BJ (cell line): ENCODE data around the gene MIPOL1. TPM values are rescaled to one million over a fixed set of nuclear protein-coding genes. Genes with fewer than 3 reads are reported as not detected.
"Not testable (repeated sequence)": the region's sequence is repeated elsewhere in the genome, so short reads cannot be mapped to it uniquely, and the experiment has no call there.

ENCODE experiments used
- CTCF ChIA-PET: fragments of 350-600 bp; formaldehyde crosslinking; extraction: SDS; loops from one replicate; lab custom pipeline; 2021; ENCODE audit warnings: antibody characterized with exemption, inconsistent platforms; lab: Yijun Ruan, JAX
- POLR2A ChIA-PET: fragments of 300-600 bp; sonication (Branson Sonifier 250); formaldehyde crosslinking; extraction: SDS; loops from one replicate; lab custom pipeline; 2021; ENCODE audit warnings: antibody characterized with exemption; lab: Charles Lee
- DNase-seq: peaks from one replicate; pipeline ENCODE4 v3.0.0-alpha.2; 2011; ENCODE audit warnings: low read depth
- H3K27me3 ChIP-seq: 2 replicates; pipeline ENCODE4 v1.6.0; 2011; ENCODE audit warnings: low read length; ENCODE audit not compliant: control insufficient read depth, insufficient read depth
- H3K36me3 ChIP-seq: 2 replicates; pipeline ENCODE4 v1.5.1; 2011; ENCODE audit warnings: low read length; ENCODE audit not compliant: control insufficient read depth, insufficient read depth
- H3K4me3 ChIP-seq: 2 replicates; pipeline ENCODE4 v1.5.1; 2011; ENCODE audit warnings: low read depth, mild to moderate bottlenecking, control low read depth, low read length
- polyA plus RNA-seq: library from polyadenylated mRNA; depleted of rRNA; stranded (reverse); fragments of >200 nt; gene quantifications from 2 replicates; pipeline ENCODE4 v1.2.3, GENCODE V29; 2011
- TF ChIP-seq, protein P1 (sequence below): IDR thresholded peaks from 2 replicates; pipeline ENCODE4 v1.5.1; 2011; ENCODE audit warnings: low read depth, mild to moderate bottlenecking, control low read depth, inconsistent platforms, low read length, moderate library complexity; ENCODE audit not compliant: insufficient read depth

Gene MIPOL1
- polyA plus RNA-seq, 1 experiment: 1.1 TPM

DNA sequence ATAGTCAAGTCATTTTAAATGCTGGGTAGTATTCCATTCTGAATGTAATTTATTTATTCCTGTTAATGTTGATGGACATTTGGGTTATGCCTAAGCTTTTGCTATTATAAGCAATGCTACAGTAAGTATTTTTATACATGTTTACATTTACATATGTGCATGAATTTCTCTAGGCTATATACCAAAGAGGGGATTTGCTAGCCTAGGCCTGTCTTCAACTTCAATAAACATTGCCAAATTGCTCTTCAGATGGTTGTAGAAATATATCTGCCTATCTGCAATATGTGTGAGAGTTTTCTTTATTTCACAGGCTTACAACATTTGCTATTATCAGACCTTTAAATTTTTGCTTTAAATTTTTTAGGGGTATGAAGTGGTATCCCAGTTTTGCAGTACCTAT lies 87.0 kb downstream of the MIPOL1 start:
- Histone ChIP-seq H3K4me3 (no peak overlapping the region), H3K27me3 (no peaks in the 10 kb centered on the region), H3K36me3 (no peaks in the 10 kb centered on the region)
- DNase-seq: no peak
- TF ChIP-seq, protein P1, sequence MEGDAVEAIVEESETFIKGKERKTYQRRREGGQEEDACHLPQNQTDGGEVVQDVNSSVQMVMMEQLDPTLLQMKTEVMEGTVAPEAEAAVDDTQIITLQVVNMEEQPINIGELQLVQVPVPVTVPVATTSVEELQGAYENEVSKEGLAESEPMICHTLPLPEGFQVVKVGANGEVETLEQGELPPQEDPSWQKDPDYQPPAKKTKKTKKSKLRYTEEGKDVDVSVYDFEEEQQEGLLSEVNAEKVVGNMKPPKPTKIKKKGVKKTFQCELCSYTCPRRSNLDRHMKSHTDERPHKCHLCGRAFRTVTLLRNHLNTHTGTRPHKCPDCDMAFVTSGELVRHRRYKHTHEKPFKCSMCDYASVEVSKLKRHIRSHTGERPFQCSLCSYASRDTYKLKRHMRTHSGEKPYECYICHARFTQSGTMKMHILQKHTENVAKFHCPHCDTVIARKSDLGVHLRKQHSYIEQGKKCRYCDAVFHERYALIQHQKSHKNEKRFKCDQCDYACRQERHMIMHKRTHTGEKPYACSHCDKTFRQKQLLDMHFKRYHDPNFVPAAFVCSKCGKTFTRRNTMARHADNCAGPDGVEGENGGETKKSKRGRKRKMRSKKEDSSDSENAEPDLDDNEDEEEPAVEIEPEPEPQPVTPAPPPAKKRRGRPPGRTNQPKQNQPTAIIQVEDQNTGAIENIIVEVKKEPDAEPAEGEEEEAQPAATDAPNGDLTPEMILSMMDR: no peak
- POLR2A ChIA-PET: no interaction called here
- CTCF ChIA-PET: no interaction called here

DNA sequence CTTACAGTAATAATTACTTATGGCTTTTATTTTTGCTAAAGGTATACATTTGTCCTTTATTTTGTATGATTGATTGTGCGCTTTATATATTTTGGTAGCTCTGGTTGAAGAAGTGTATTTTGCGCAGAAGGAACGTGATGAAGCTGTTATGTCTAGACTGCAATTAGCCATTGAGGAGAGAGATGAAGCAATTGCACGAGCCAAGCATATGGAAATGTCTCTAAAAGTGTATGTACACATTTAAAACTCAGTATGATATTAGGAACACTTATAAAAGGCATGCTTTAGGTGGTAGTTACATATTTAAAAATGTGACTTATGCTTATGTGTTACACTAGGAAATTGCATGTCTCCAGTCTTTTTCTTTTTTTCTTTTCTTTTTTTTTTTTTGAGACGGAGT lies 87.5 kb downstream of the MIPOL1 start:
- no peak overlapping the region for H3K4me3 ChIP-seq
- no peaks in the 10 kb centered on the region for H3K27me3 ChIP-seq
- DNase-seq: no peak
- TF ChIP-seq, protein P1: no peak
- CTCF ChIA-PET: no interaction called here
- POLR2A ChIA-PET: no interaction called here
- H3K36me3 ChIP-seq: no peaks in the 10 kb centered on the region

DNA sequence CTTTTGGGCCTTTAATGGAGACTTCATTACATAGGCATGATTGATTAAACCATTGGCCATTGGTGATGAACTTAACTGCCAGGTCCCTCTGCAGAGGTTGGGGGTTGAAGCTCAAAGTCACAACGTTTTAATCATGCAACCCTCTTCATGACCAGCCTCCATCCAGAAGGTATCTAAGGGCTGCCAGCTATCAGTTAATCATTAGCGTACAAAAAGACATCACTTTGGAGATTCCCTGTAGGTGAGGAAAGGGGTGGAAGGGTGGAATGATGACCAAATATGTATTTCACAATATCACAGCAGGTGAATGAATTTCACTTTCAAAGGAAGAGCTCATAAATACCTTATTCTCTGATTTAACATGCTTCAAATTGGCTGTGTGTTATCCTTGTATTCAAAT lies 92.0 kb downstream of the MIPOL1 start:
- POLR2A ChIA-PET: no interaction called here
- H3K36me3 ChIP-seq: no peaks in the 10 kb centered on the region

DNA sequence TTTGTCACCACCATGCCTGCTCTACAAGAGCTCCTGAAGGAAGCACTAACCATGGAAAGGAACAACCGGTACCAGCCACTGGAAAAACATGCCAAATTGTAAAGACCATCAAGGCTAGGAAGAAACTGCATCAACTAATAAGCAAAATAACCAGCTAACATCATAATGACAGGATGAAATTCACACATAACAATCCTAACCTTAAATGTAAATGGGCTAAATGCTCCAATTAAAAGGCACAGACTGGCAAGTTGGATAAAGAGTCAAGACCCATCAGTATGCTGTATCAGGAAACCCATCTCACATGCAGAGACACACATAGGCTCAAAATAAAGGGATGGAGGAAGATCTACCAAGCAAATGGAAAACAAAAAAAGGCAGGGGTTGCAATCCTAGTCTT lies 97.5 kb downstream of the MIPOL1 start:
- CTCF ChIA-PET, H3K27me3 ChIP-seq, POLR2A ChIA-PET, DNase-seq, H3K4me3 ChIP-seq, H3K36me3 ChIP-seq: not testable (repeated sequence)

More for the DNA sequence above, 92.0 kb downstream of the MIPOL1 start:
- no peak for DNase-seq
- TF ChIP-seq, protein P1: no peak
- CTCF ChIA-PET: interaction anchor here (1.0 kb wide), 1 partner anchor 11 kb away, joined by 4 read pairs; no protein-coding TSS in a partner anchor
- Histone ChIP-seq H3K4me3 (no peak overlapping the region), H3K27me3 (no peaks in the 10 kb centered on the region)

DNA sequence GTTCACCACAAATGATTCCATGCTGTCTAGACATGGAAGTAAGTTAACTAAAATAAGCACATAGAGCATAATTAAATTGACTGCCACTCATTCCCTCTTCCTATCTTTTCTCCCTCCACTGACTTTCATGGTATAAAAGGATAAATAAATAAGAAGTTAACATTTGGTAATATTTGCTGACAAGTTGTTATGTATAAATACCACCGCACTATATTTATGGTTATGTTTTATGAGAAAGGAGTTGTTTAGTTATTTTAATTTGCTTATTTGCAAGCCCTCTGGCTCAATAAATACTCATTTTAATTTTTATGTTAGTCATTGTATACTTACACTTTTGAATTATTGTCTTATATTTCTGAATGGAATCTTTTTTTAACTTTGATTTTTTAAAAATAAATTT lies 113.5 kb downstream of the MIPOL1 start:
- Histone ChIP-seq H3K4me3 (no peak overlapping the region), H3K36me3 (no peaks in the 10 kb centered on the region), H3K27me3 (no peaks in the 10 kb centered on the region)
- no peak for DNase-seq
- ChIA-PET CTCF (interaction anchor here (0.6 kb wide), 1 partner anchor 200 kb away, joined by 3 read pairs; no protein-coding TSS in a partner anchor), POLR2A (no interaction called here)
- TF ChIP-seq, protein P1: no peak

DNA sequence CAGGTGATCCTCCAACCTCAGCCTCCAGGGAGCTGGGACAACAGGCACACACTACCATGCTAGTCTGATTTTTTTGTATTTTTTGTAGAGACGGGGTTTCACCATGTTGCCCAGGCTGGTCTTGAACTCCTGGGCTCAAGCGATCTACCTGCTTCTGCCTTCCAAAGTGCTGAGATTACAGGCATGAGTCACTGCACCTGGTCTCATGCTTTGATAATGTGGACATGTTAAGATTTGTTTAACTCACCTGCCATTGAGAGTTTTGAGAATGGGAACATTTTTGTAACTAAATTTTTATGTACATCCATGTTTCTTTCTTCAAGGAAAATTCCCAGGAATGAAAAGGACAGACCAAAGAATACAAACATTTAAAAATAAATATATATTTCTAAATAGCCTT lies 121.2 kb downstream of the MIPOL1 start:
- POLR2A ChIA-PET: no interaction called here
- H3K27me3 ChIP-seq: no peaks in the 10 kb centered on the region
- no peak for DNase-seq
- TF ChIP-seq, protein P1: no peak
- CTCF ChIA-PET: interaction anchor here (1.2 kb wide), 1 partner anchor 1610 kb away, joined by 3 read pairs; no protein-coding TSS in a partner anchor
- no peaks in the 10 kb centered on the region for H3K36me3 ChIP-seq
- no peak overlapping the region for H3K4me3 ChIP-seq
